Fibroblast of upper back skin (primary cell): Measurements from ENCODE around the gene RAB29.

Source experiments
- DNase-seq: peaks from one replicate; pipeline ENCODE4 v3.0.0-alpha.2; 2013

Gene RAB29

GRCh38 chr1:205719015-205719414, 56.3 kb downstream of the RAB29 start:
- no peak for DNase-seq
